ENCODE data around the gene GALNTL6.

Gene GALNTL6

DNA sequence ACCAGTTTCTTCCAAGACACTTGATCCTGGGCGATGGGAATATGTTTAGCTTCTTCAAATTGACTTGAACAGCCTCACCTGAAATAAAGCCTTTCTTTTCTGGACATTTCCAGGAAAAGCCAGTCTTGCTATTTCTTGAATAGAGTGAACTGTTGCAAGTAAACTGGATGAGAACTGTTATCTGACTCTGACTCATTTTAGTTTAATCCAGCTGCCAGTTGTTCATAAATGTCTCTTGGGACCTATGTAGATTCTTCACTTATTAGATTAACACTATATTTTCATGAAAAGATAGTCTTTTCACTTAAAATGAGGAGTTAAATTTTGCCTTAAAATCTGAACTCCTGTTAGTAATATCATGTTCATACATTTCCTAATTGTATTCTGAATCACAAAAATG, 740.0 kb downstream of the GALNTL6 start:
- TF ChIP-seq EZH2phosphoT487 (conservative IDR thresholded peaks at IDR 0.05; ENCODE audit: low read length), result no peak
- no peak for TF ChIP-seq CTCF (IDR thresholded peaks at IDR 0.05; ENCODE audit: insufficient read depth, low read length, poor library complexity, severe bottlenecking)
- Histone ChIP-seq H3K9ac (ENCODE audit: low read length) (no peak overlapping the region), H3K9me2 (replicated peaks; ENCODE audit: insufficient read depth, low read length) (no peaks in the 10 kb centered on the region), H3F3A (ENCODE audit: insufficient read depth) (no peaks in the 10 kb centered on the region), H3K79me2 (ENCODE audit: insufficient read depth, low read length) (no peaks in the 10 kb centered on the region), H3K4me3 (ENCODE audit: insufficient read depth, low read length, poor library complexity, severe bottlenecking) (no peak overlapping the region), H2AFZ (ENCODE audit: low read depth, low read length, severe bottlenecking) (no peak overlapping the region), H3K9me3 (ENCODE audit: insufficient read depth, low read length) (no peaks in the 10 kb centered on the region), H3K27ac (ENCODE audit: low read depth, low read length) (no peak overlapping the region), H3K27me3 (ENCODE audit: low read length) (no peaks in the 10 kb centered on the region), H4K20me1 (ENCODE audit: low read depth, low read length) (no peaks in the 10 kb centered on the region), H3K36me3 (ENCODE audit: low read length) (no peaks in the 10 kb centered on the region), H3K4me2 (ENCODE audit: low read depth, low read length, poor library complexity, severe bottlenecking) (no peak overlapping the region)

DNA sequence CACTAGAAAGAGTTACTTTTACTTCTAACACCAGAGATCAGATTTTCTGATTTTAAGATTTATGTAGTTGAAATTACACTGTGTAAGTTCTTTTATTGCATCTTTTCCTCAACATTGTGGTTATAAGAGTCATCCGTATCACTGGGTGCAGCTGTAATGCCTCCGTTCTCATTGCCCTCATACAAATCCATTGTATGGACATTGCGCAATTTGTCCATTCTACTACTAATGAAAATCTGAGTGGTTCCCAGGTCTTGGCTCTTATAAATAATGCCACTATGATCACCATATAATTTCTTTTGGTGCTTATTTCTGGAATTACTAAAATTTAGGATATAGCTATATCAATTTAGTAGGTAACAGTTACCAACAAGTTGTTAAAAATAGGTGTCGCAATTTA, 741.4 kb downstream of the GALNTL6 start:
- H4K20me1 ChIP-seq (ENCODE audit: low read depth, low read length), result no peaks in the 10 kb centered on the region
- H3K9ac ChIP-seq (ENCODE audit: low read length), result no peak overlapping the region
- TF ChIP-seq EZH2phosphoT487 (conservative IDR thresholded peaks at IDR 0.05; ENCODE audit: low read length), result no peak
- no peak for TF ChIP-seq CTCF (IDR thresholded peaks at IDR 0.05; ENCODE audit: insufficient read depth, low read length, poor library complexity, severe bottlenecking)
- H3F3A ChIP-seq (ENCODE audit: insufficient read depth), result no peaks in the 10 kb centered on the region
- no peak overlapping the region for H2AFZ ChIP-seq (ENCODE audit: low read depth, low read length, severe bottlenecking)
- no peak overlapping the region for H3K27ac ChIP-seq (ENCODE audit: low read depth, low read length)
- no peaks in the 10 kb centered on the region for H3K36me3 ChIP-seq (ENCODE audit: low read length)
- H3K4me2 ChIP-seq (ENCODE audit: low read depth, low read length, poor library complexity, severe bottlenecking), result no peak overlapping the region
- no peaks in the 10 kb centered on the region for H3K79me2 ChIP-seq (ENCODE audit: insufficient read depth, low read length)
- H3K27me3 ChIP-seq (ENCODE audit: low read length), result no peaks in the 10 kb centered on the region
- H3K9me3 ChIP-seq (ENCODE audit: insufficient read depth, low read length), result no peaks in the 10 kb centered on the region
- no peak overlapping the region for H3K4me3 ChIP-seq (ENCODE audit: insufficient read depth, low read length, poor library complexity, severe bottlenecking)
- no peaks in the 10 kb centered on the region for H3K9me2 ChIP-seq (replicated peaks; ENCODE audit: insufficient read depth, low read length)

DNA sequence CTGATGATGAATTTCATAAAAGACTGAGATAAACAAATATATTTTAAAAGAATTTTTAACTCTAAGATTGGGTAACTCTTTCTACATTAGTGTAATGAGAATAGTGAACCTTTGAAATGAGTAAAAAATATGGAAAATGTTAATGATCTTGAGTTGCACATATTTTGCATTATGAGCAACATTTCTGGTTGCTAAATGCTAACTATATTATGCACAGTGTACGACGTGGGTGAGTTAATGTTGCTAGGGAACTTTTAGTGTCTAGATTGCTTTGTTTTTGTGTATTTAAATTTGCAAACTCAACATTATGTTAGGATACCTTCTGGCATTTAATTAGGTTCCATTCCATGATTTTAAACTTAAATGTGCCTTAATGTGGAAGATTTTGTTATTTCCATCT, 742.5 kb downstream of the GALNTL6 start:
- H3K9me2 ChIP-seq (replicated peaks; ENCODE audit: insufficient read depth, low read length), result no peaks in the 10 kb centered on the region
- no peaks in the 10 kb centered on the region for H4K20me1 ChIP-seq (ENCODE audit: low read depth, low read length)
- H3K36me3 ChIP-seq (ENCODE audit: low read length), result no peaks in the 10 kb centered on the region
- no peak overlapping the region for H2AFZ ChIP-seq (ENCODE audit: low read depth, low read length, severe bottlenecking)
- no peak overlapping the region for H3K9ac ChIP-seq (ENCODE audit: low read length)
- H3F3A ChIP-seq (ENCODE audit: insufficient read depth), result no peaks in the 10 kb centered on the region
- no peaks in the 10 kb centered on the region for H3K9me3 ChIP-seq (ENCODE audit: insufficient read depth, low read length)
- no peaks in the 10 kb centered on the region for H3K27me3 ChIP-seq (ENCODE audit: low read length)
- H3K4me2 ChIP-seq (ENCODE audit: low read depth, low read length, poor library complexity, severe bottlenecking), result no peak overlapping the region
- no peak overlapping the region for H3K27ac ChIP-seq (ENCODE audit: low read depth, low read length)
- no peak overlapping the region for H3K4me3 ChIP-seq (ENCODE audit: insufficient read depth, low read length, poor library complexity, severe bottlenecking)
- no peak for TF ChIP-seq CTCF (IDR thresholded peaks at IDR 0.05; ENCODE audit: insufficient read depth, low read length, poor library complexity, severe bottlenecking)
- TF ChIP-seq EZH2phosphoT487 (conservative IDR thresholded peaks at IDR 0.05; ENCODE audit: low read length), result no peak
- H3K79me2 ChIP-seq (ENCODE audit: insufficient read depth, low read length), result no peaks in the 10 kb centered on the region

GRCh38 chr4:172573899-172574298, 760.7 kb downstream of the GALNTL6 start:
- Histone ChIP-seq H3K9ac (ENCODE audit: low read length) (no peak overlapping the region), H3K27me3 (ENCODE audit: low read length) (no peaks in the 10 kb centered on the region), H3K36me3 (ENCODE audit: low read length) (no peaks in the 10 kb centered on the region), H2AFZ (ENCODE audit: low read depth, low read length, severe bottlenecking) (no peak overlapping the region), H3K79me2 (ENCODE audit: insufficient read depth, low read length) (no peaks in the 10 kb centered on the region), H3K9me3 (ENCODE audit: insufficient read depth, low read length) (no peaks in the 10 kb centered on the region), H4K20me1 (ENCODE audit: low read depth, low read length) (no peaks in the 10 kb centered on the region), H3K4me2 (ENCODE audit: low read depth, low read length, poor library complexity, severe bottlenecking) (no peak overlapping the region), H3K4me3 (ENCODE audit: insufficient read depth, low read length, poor library complexity, severe bottlenecking) (no peak overlapping the region), H3K27ac (ENCODE audit: low read depth, low read length) (no peak overlapping the region), H3F3A (ENCODE audit: insufficient read depth) (no peaks in the 10 kb centered on the region), H3K9me2 (replicated peaks; ENCODE audit: insufficient read depth, low read length) (no peaks in the 10 kb centered on the region)
- TF ChIP-seq EZH2phosphoT487 (conservative IDR thresholded peaks at IDR 0.05; ENCODE audit: low read length) (no peak), CTCF (IDR thresholded peaks at IDR 0.05; ENCODE audit: insufficient read depth, low read length, poor library complexity, severe bottlenecking) (no peak)
